Testis (tissue), 2 donors: ENCODE results near the gene IZUMO2.

ENCODE experiments used
- CTCF ChIP-seq, 3 experiments: fragments of 450-650 bp in 2 of 3; fragments of 200-600 bp in 1 of 3; sonication (generic) in 1 of 3; IDR thresholded peaks; one replicate each; pipeline ENCODE4 v1.5.1; 2016 to 2019; ENCODE audit warnings: antibody characterized with exemption in 3 of 3, mild to moderate bottlenecking in 2 of 3, moderate library complexity in 1 of 3
- POLR2A ChIP-seq: fragments of 450-650 bp; IDR thresholded peaks from one replicate; pipeline ENCODE4 v1.6.1; 2017; ENCODE audit warnings: antibody characterized with exemption, mild to moderate bottlenecking, moderate library complexity

DNA sequence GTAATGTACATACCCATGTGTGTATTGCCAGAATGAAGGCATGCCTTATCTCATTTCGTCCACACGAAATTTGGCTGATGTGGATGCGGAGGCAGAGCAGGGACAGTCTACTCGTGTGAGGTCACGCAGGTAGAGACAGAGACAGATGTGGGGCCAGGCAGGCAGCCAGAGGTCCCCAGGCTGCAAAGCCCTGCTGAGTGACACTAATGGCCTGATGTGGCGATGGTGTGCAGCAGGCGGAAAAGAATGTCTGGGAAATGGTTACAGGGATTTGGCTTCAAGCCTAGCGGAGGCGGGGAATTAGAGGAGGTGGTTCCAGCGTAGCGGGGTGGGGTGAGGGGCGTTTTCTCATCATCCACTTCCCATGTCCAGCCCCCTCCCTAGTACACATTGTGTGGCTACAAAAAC lies 4.2 kb upstream of the IZUMO2 start:
- no peak for TF ChIP-seq POLR2A
- no peak for TF ChIP-seq CTCF (IDR thresholded peaks at IDR 0.05)
